Fibroblast of lung (primary cell): ENCODE results near the gene RGS10. TPM values are rescaled to one million over a fixed set of nuclear protein-coding genes. Genes with fewer than 3 reads are reported as not detected.

Source experiments
- DNase-seq, 2 donors: peaks; one replicate each; pipeline versions ENCODE4 v3.0.0 to v3.0.0-alpha.2; 2010; ENCODE audit warnings: low read depth in 2 of 2
- H2AFZ ChIP-seq: 2 replicates; pipeline ENCODE4 v1.5.1; 2012; ENCODE audit warnings: low read length, control low read depth, inconsistent platforms
- H3K27ac ChIP-seq: 2 replicates; pipeline ENCODE4 v1.5.1; 2011; ENCODE audit warnings: low read length, control low read depth; ENCODE audit not compliant: insufficient read depth
- H3K27me3 ChIP-seq: 2 replicates; pipeline ENCODE4 v1.5.1; 2011; ENCODE audit warnings: mild to moderate bottlenecking, low read length; ENCODE audit not compliant: control insufficient read depth, insufficient read depth
- H3K36me3 ChIP-seq: 2 replicates; pipeline ENCODE4 v1.5.1; 2011; ENCODE audit warnings: low read length; ENCODE audit not compliant: control insufficient read depth, insufficient read depth
- H3K4me1 ChIP-seq: 2 replicates; pipeline ENCODE4 v1.5.1; 2011; ENCODE audit warnings: low read length; ENCODE audit not compliant: control insufficient read depth, insufficient read depth; ENCODE audit errors: extremely low read depth
- H3K4me2 ChIP-seq: 2 replicates; pipeline ENCODE4 v1.5.1; 2011; ENCODE audit warnings: low read length, control low read depth; ENCODE audit not compliant: insufficient read depth; ENCODE audit errors: extremely low read depth
- H3K4me3 ChIP-seq, 4 experiments: fragments of 200-600 bp in 1 of 4; sonication (generic) in 1 of 4; replicated peaks in 1 of 4; 2 replicates each; pipeline ENCODE4 v1.5.1; 2011 to 2016; ENCODE audit warnings: low read length in 4 of 4, low read depth in 3 of 4, mild to moderate bottlenecking in 3 of 4, control low read depth in 2 of 4, inconsistent platforms in 1 of 4, mixed read lengths in 1 of 4; ENCODE audit not compliant: insufficient read depth in 1 of 4; ENCODE audit errors: control extremely low read depth in 1 of 4
- H3K79me2 ChIP-seq: 2 replicates; pipeline ENCODE4 v1.5.1; 2012; ENCODE audit warnings: mild to moderate bottlenecking, low read length, inconsistent platforms; ENCODE audit not compliant: control insufficient read depth, insufficient read depth
- H3K9ac ChIP-seq: 2 replicates; pipeline ENCODE4 v1.5.1; 2011; ENCODE audit warnings: mild to moderate bottlenecking, low read length, control low read depth; ENCODE audit not compliant: insufficient read depth
- H3K9me3 ChIP-seq: 2 replicates; pipeline ENCODE4 v1.5.1; 2012; ENCODE audit warnings: low read depth, low read length; ENCODE audit not compliant: control insufficient read depth, insufficient read depth
- H4K20me1 ChIP-seq: 2 replicates; pipeline ENCODE4 v1.5.1; 2011; ENCODE audit warnings: low read length; ENCODE audit not compliant: control insufficient read depth, insufficient read depth; ENCODE audit errors: extremely low read depth
- EZH2 ChIP-seq: IDR thresholded peaks from 2 replicates; pipeline ENCODE4 v1.5.1; 2012; ENCODE audit warnings: low read length, control low read depth, mild to moderate bottlenecking; ENCODE audit errors: missing control alignments
- polyA plus RNA-seq, 2 donors: library from polyadenylated mRNA; depleted of rRNA in 1 of 2; stranded (reverse) in 1 of 2; unstranded in 1 of 2; fragments of >200 nt; gene quantifications; 2 replicates each; pipeline ENCODE4 v1.2.1, GENCODE V29; 2011 to 2012; ENCODE audit warnings: missing spikeins in 1 of 2
- total RNA-seq: library from RNA; depleted of rRNA; stranded (reverse); fragments of >200 nt; gene quantifications from 2 replicates; pipeline ENCODE4 v1.2.1, GENCODE V29; 2014
- TF ChIP-seq, protein P1 (sequence below), 2 donors: IDR thresholded peaks in 1 of 2; conservative IDR thresholded peaks in 1 of 2; 1 replicate in 1 of 2; 2 replicates in 1 of 2; pipeline ENCODE4 v1.5.1; 2011 to 2012; ENCODE audit warnings: low read length in 2 of 2, control low read depth in 1 of 2, inconsistent platforms in 1 of 2, low read depth in 1 of 2, mild to moderate bottlenecking in 1 of 2

Gene RGS10
- total and polyA plus RNA-seq, 2 donors (not counting 1 experiment from before 2014, with no cell fraction given), result 50.9 to 103 TPM

DNA sequence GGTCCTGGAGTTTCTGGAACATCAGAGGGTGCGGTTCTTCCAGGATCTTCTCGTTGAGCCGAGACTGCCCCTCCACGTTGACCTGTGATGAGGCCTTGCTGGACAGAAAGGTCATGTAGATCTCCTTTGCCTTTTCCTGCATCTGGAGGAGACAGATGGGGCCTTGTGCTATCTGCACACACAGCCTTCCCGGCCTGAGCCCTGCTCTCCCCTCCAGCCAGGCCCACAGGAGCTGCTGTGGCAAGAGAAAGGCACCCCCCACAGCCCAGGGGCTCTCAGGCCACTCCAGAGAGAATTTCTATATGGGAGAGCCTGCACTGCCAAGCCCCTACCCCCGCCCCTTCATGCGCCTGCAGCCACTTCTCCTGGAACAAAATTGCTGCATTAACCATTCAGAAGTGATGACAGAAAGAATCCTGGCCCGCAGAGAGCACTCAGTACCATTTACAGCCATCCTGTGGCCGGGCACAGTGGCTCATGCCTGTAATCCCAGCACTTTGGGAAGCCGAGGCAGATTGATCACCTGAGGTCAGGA lies 26.9 kb downstream of the RGS10 start:
- TF ChIP-seq EZH2, result no peak
- TF ChIP-seq, protein P1, sequence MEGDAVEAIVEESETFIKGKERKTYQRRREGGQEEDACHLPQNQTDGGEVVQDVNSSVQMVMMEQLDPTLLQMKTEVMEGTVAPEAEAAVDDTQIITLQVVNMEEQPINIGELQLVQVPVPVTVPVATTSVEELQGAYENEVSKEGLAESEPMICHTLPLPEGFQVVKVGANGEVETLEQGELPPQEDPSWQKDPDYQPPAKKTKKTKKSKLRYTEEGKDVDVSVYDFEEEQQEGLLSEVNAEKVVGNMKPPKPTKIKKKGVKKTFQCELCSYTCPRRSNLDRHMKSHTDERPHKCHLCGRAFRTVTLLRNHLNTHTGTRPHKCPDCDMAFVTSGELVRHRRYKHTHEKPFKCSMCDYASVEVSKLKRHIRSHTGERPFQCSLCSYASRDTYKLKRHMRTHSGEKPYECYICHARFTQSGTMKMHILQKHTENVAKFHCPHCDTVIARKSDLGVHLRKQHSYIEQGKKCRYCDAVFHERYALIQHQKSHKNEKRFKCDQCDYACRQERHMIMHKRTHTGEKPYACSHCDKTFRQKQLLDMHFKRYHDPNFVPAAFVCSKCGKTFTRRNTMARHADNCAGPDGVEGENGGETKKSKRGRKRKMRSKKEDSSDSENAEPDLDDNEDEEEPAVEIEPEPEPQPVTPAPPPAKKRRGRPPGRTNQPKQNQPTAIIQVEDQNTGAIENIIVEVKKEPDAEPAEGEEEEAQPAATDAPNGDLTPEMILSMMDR (conservative IDR thresholded peaks at IDR 0.05 in 1 of 2, IDR thresholded peaks at IDR 0.05 in 1 of 2; ENCODE audit: low read depth in 1 of 2, low read length in 2 of 2), result no peak
- H3K4me2 ChIP-seq, result no peak overlapping the region
- H3K4me1 ChIP-seq, result peaks cover 5% of the 10 kb centered on the region
- no peak overlapping the region for H3K9ac ChIP-seq
- no peaks in the 10 kb centered on the region for H3K27me3 ChIP-seq
- H3K36me3 ChIP-seq, result peaks cover 8% of the 10 kb centered on the region
- no peak overlapping the region for H3K27ac ChIP-seq
- no peaks in the 10 kb centered on the region for H3K9me3 ChIP-seq
- no peaks in the 10 kb centered on the region for H4K20me1 ChIP-seq
- H2AFZ ChIP-seq, result no peak overlapping the region
- DNase-seq, result no peak
- no peak overlapping the region for H3K4me3 ChIP-seq
- no peaks in the 10 kb centered on the region for H3K79me2 ChIP-seq

- Histone ChIP-seq H3K9me3 (no peaks in the 10 kb centered on the region), H2AFZ (no peak overlapping the region), H3K79me2 (no peaks in the 10 kb centered on the region), H4K20me1 (no peaks in the 10 kb centered on the region), H3K27ac (no peak overlapping the region), H3K4me2 (no peak overlapping the region), H3K4me3 (no peak overlapping the region), H3K36me3 (peaks cover 13% of the 10 kb centered on the region), H3K4me1 (peaks cover 5% of the 10 kb centered on the region), H3K9ac (no peak overlapping the region), H3K27me3 (no peaks in the 10 kb centered on the region)
- TF ChIP-seq, protein P1 (conservative IDR thresholded peaks at IDR 0.05 in 1 of 2, IDR thresholded peaks at IDR 0.05 in 1 of 2; ENCODE audit: low read depth in 1 of 2, low read length in 2 of 2), result no peak
- no peak for TF ChIP-seq EZH2
- no peak for DNase-seq
These were observed 27.7 kb downstream of the RGS10 start for GRCh38 chr10:119514819-119515218.

GRCh38 chr10:119511828-119512515 lies 30.5 kb downstream of the RGS10 start:
- H3K9me3 ChIP-seq, result no peaks in the 10 kb centered on the region
- H3K27me3 ChIP-seq, result no peaks in the 10 kb centered on the region
- H3K27ac ChIP-seq, result no peak overlapping the region
- H3K4me3 ChIP-seq, result no peak overlapping the region
- no peak for DNase-seq
- H3K4me2 ChIP-seq, result no peak overlapping the region
- no peaks in the 10 kb centered on the region for H3K79me2 ChIP-seq
- no peak overlapping the region for H2AFZ ChIP-seq
- H3K4me1 ChIP-seq, result no peaks in the 10 kb centered on the region
- H3K36me3 ChIP-seq, result peaks cover 11% of the 10 kb centered on the region
- no peak for TF ChIP-seq EZH2
- TF ChIP-seq, protein P1 (conservative IDR thresholded peaks at IDR 0.05 in 1 of 2, IDR thresholded peaks at IDR 0.05 in 1 of 2; ENCODE audit: low read depth in 1 of 2, low read length in 2 of 2), result no peak
- H3K9ac ChIP-seq, result no peak overlapping the region
- H4K20me1 ChIP-seq, result no peaks in the 10 kb centered on the region
